ENCODE measurements around the gene LYST. TPM values are rescaled to one million over a fixed set of nuclear protein-coding genes. Genes with fewer than 3 reads are reported as not detected.

The LYST gene
- total RNA-seq, 1 experiment from 2014 or later: 23.9 TPM

DNA sequence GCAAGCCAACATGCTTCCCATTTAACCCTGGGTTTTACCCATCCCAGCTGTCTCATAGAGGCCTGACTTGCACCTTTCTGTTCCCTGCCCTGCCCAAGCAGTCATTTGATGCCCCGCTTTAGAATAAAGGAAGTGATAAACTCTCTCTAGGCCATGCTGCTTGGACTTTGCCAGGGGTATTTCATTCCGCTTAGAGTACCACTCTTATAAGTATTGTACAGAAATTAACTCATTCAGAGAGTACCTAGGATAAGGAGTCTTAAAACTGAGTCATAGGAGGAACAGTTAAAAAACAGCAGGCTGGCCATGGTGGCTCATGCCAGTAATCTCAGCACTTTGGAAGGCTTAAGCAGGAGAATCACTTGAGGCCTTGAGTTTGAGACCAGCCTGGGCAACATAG, 21.0 kb upstream of the LYST start:
- Mint-ChIP-seq H3K27ac (ENCODE audit: low read depth, unreplicated experiment) (no peak overlapping the region), H3K4me3 (ENCODE audit: unreplicated experiment) (no peak overlapping the region), H3K27me3 (ENCODE audit: insufficient read depth, unreplicated experiment) (no peaks in the 10 kb centered on the region), H3K4me1 (ENCODE audit: insufficient read depth, unreplicated experiment) (peaks cover 16% of the 10 kb centered on the region), H3K9me3 (ENCODE audit: unreplicated experiment) (no peaks in the 10 kb centered on the region), H3K36me3 (ENCODE audit: insufficient read depth, unreplicated experiment) (no peaks in the 10 kb centered on the region)
- intact Hi-C loops (cut with micrococcal nuclease): no loop called here
- TF ChIP-seq, protein P1, sequence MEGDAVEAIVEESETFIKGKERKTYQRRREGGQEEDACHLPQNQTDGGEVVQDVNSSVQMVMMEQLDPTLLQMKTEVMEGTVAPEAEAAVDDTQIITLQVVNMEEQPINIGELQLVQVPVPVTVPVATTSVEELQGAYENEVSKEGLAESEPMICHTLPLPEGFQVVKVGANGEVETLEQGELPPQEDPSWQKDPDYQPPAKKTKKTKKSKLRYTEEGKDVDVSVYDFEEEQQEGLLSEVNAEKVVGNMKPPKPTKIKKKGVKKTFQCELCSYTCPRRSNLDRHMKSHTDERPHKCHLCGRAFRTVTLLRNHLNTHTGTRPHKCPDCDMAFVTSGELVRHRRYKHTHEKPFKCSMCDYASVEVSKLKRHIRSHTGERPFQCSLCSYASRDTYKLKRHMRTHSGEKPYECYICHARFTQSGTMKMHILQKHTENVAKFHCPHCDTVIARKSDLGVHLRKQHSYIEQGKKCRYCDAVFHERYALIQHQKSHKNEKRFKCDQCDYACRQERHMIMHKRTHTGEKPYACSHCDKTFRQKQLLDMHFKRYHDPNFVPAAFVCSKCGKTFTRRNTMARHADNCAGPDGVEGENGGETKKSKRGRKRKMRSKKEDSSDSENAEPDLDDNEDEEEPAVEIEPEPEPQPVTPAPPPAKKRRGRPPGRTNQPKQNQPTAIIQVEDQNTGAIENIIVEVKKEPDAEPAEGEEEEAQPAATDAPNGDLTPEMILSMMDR (IDR thresholded peaks at IDR 0.05; ENCODE audit: unreplicated experiment): no peak
- no TSS peak for BruUV-seq (replicated peaks)
- ChIA-PET CTCF (interaction anchor here (1.0 to 1.4 kb wide), 3 partner anchors 15 to 73 kb away, joined by 3 to 7 read pairs (median 4); no protein-coding TSS in a partner anchor), POLR2A (interaction anchor here (0.6 to 1.0 kb wide), 4 partner anchors 11 to 45 kb away, joined by 3 to 5 read pairs (median 4); partner anchors contain the start of gene LYST)
- DNase-seq (ENCODE audit: unreplicated experiment): no peak

DNA sequence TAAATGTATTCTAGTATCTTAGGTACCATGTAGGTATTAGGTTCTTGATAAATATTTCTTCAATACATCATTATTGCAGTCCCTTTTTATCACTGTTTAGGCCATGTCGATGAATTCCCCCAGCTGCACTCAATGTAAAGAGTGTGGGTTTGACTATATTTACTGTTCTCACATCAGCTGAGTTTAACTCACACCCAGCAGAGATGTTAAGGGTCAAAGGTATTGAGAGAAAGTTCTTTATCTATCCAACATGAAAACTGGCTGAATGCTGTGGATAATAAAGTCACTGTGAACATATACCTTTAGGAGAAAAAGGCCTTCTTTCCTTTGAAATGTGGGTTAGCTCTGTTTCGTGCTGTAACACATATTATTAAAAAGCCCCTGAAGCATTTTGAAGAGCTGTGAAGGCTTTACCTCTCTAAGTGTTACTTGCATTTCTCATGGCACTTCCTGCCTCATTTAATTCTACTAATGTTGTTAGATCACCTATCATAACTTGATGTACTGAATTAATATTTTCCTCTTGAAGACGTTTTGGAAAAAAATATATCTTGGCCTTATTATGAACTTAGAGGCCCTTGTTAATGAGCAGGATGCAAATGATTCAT, 19.1 kb upstream of the LYST start:
- H3K4me3 Mint-ChIP-seq (ENCODE audit: unreplicated experiment): no peak overlapping the region
- TF ChIP-seq, protein P1 (IDR thresholded peaks at IDR 0.05; ENCODE audit: unreplicated experiment): no peak
- no peaks in the 10 kb centered on the region for H3K36me3 Mint-ChIP-seq (ENCODE audit: insufficient read depth, unreplicated experiment)
- H3K9me3 Mint-ChIP-seq (ENCODE audit: unreplicated experiment): no peaks in the 10 kb centered on the region
- intact Hi-C loops (cut with micrococcal nuclease): no loop called here
- H3K27ac Mint-ChIP-seq (ENCODE audit: low read depth, unreplicated experiment): no peak overlapping the region
- CTCF ChIA-PET: interaction anchor here (0.5 to 1.9 kb wide), 5 partner anchors 14 to 372 kb away, joined by 3 to 7 read pairs (median 3); partner anchors contain the start of gene LYST
- H3K27me3 Mint-ChIP-seq (ENCODE audit: insufficient read depth, unreplicated experiment): no peaks in the 10 kb centered on the region
- no peak for DNase-seq (ENCODE audit: unreplicated experiment)
- BruUV-seq (replicated peaks): no TSS peak
- POLR2A ChIA-PET: interaction anchor here (0.6 to 5.8 kb wide), 3 partner anchors 16 to 32 kb away, joined by 3 to 60 read pairs (median 24); partner anchors contain the start of gene LYST
- peaks cover 22% of the 10 kb centered on the region for H3K4me1 Mint-ChIP-seq (ENCODE audit: insufficient read depth, unreplicated experiment)

DNA sequence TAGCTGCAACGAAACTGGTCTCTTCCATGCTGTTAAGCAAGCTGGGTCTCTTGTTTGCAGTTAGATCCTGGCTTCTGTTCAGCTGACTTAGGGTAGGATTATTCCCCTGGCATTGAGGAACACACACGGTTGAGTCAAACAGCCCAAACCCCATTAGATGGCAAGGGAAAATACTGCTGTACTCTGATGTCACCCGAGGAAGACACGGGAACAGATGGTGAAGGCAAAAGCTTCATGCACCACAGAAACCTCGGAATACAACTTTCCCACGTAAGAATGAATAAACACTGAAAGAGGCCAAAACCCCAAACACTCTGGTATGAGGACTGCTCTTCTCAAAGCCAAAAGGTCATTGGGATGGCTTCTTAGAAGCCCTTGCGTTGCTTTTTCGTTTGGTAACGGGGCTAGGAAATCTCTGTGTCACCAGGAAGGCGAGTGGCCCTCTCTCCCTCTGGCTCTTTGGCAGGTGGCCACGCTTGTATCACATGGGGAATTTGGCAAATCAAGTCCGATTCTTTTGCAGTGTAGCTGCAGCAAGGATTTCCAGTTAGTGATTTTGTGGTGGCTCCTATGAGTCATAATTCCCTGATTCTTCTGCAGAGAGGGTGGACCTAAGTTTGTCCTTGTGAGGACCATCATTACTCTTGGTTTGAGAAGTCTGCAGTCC, 16.7 kb upstream of the LYST start:
- H3K27ac Mint-ChIP-seq (ENCODE audit: low read depth, unreplicated experiment): no peak overlapping the region
- intact Hi-C loops (cut with micrococcal nuclease): no loop called here
- H3K27me3 Mint-ChIP-seq (ENCODE audit: insufficient read depth, unreplicated experiment): no peaks in the 10 kb centered on the region

More for the DNA sequence above, 16.7 kb upstream of the LYST start:
- TF ChIP-seq, protein P1 (IDR thresholded peaks at IDR 0.05; ENCODE audit: unreplicated experiment): no peak
- no peaks in the 10 kb centered on the region for H3K9me3 Mint-ChIP-seq (ENCODE audit: unreplicated experiment)
- peak overlapping the region; percentile 5 for H3K4me3 Mint-ChIP-seq (ENCODE audit: unreplicated experiment)
- no peaks in the 10 kb centered on the region for H3K36me3 Mint-ChIP-seq (ENCODE audit: insufficient read depth, unreplicated experiment)
- CTCF ChIA-PET: interaction anchor here (1.3 to 2.5 kb wide), 3 partner anchors 26 to 89 kb away, joined by 3 to 5 read pairs (median 4); no protein-coding TSS in a partner anchor
- H3K4me1 Mint-ChIP-seq (ENCODE audit: insufficient read depth, unreplicated experiment): peaks cover 21% of the 10 kb centered on the region
- POLR2A ChIA-PET: interaction anchor here (0.7 to 5.8 kb wide), 9 partner anchors 8 to 122 kb away, joined by 3 to 60 read pairs (median 4); partner anchors contain the start of gene LYST
- DNase-seq (ENCODE audit: unreplicated experiment): peak; percentile 98
- BruUV-seq (replicated peaks): no TSS peak
